Vagina (tissue), 2 donors: ENCODE results near the gene PCAT6. TPM values are rescaled to one million over a fixed set of nuclear protein-coding genes. Genes with fewer than 3 reads are reported as not detected.

Source experiments
- DNase-seq, 2 donors: peaks; one replicate each; pipeline ENCODE4 v3.0.0-alpha.2; 2017; ENCODE audit errors: extremely low spot score in 2 of 2
- H3K27ac ChIP-seq: fragments of 200-600 bp; sonication (generic); one replicate; pipeline ENCODE4 v1.5.1; 2019
- H3K27me3 ChIP-seq: fragments of 200-600 bp; sonication (generic); one replicate; pipeline ENCODE4 v1.5.1; 2019
- H3K36me3 ChIP-seq, 2 donors: fragments of 200-600 bp; sonication (generic); one replicate each; pipeline ENCODE4 v1.5.1; 2017 to 2019
- H3K4me1 ChIP-seq: fragments of 200-600 bp; sonication (generic); one replicate; pipeline ENCODE4 v1.5.1; 2019
- H3K4me3 ChIP-seq, 2 donors: fragments of 200-600 bp; sonication (generic); 1 replicate in 1 of 2; 2 replicates in 1 of 2; pipeline ENCODE4 v1.5.1; 2016 to 2019
- H3K9me3 ChIP-seq: fragments of 200-600 bp; sonication (generic); one replicate; pipeline ENCODE4 v1.5.1; 2019
- POLR2A ChIP-seq, 2 donors: fragments of 450-650 bp; IDR thresholded peaks; one replicate each; pipeline ENCODE4 v1.6.1; 2017; ENCODE audit warnings: antibody characterized with exemption in 2 of 2, mild to moderate bottlenecking in 2 of 2, moderate library complexity in 2 of 2
- POLR2AphosphoS5 ChIP-seq, 2 donors: sonication (generic); formaldehyde crosslinking; IDR thresholded peaks; one replicate each; pipeline ENCODE4 v1.9.0; 2017; ENCODE audit warnings: antibody characterized with exemption in 2 of 2, mild to moderate bottlenecking in 2 of 2, low read depth in 1 of 2; ENCODE audit not compliant: insufficient read depth in 1 of 2
- intact Hi-C: fragments of 100-400 bp; cut with DNase I; formaldehyde crosslinking; loops from one replicate; pipeline ENCODE4 v1.15.1; 2023
- small RNA-seq: library from RNA; depleted of rRNA; stranded (forward); fragments of <200 nt; gene quantifications from one replicate; pipeline ENCODE3, GENCODE V24; 2016
- total RNA-seq: library from RNA; depleted of rRNA; stranded (reverse); fragments of >200 nt; gene quantifications from one replicate; pipeline ENCODE4 v1.2.3, GENCODE V29; 2016
- TF ChIP-seq, protein P1 (sequence below), 3 experiments: fragments of 450-650 bp in 2 of 3; fragments of 200-600 bp in 1 of 3; sonication (generic) in 1 of 3; IDR thresholded peaks; one replicate each; pipeline ENCODE4 v1.5.1; 2017 to 2019; ENCODE audit warnings: antibody characterized with exemption in 3 of 3, mild to moderate bottlenecking in 2 of 3, moderate library complexity in 2 of 3

Gene PCAT6
- total RNA-seq, 1 donor from 2014 or later: not detected

DNA sequence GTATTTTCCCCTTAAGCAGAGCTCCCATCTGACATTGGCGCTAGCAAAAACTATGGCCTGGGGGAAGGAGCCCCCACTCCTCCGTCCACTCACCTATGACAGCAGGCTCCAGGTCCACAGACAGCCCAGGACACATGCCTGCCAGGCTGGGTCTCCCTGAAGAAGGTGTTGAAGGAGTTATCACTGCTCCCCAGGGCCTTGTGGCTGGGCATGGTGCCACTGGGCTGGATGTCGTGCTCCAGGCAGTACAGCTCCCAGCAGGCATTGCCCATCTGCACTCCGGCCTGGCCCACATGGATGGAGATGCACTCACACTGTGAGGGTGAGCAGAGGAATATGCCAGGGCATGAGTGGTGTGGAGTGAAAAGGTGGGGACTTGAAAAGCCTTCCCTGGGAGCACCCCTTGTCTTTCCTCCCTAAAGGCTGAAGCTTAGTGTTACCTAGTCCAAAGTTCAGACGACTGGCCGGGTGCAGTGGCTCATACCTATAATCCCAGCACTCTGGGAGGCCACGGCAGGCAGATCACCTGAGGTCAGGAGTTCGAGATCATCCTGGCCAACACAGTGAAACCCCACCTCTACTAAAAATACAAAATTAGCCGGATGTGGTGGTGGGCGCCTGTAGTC is 48.1 kb downstream of the PCAT6 start:
- DNase-seq: peak in 1 of 2 donors; percentile 90

DNA sequence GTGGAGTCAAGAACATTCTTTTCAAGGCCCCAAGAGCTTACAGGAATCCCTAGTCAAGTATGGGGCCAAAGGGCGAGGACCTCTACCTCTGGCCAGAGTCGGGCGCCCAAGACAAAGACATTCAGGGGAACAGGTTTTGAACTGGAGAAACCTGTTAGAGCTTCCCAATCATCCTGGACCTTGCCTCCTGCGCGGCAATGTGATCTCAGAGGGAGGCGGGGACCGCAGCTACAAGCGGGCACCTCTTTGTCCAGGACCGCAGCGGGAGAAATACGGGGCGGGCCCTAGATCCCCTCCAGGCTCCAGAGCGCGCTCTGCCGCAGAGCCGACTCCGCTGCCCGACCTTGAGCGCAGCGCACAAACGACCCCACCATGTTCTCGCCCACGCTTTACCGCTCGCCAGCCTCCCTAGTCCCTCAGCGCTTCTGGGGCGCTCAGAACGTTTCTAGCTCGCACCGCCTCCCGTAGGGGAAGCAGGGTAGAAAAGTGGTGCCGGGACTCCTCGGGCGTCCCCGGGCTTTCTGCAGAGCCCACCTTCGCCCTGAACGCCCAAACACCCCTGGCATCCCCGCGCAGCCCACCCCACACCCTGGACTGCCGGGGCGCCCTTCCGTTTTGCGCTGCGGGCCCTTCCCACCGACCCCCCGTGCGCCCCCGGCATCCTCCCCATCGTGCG is 50.1 kb downstream of the PCAT6 start:
- H3K4me3 ChIP-seq: peak overlapping the region; percentile 60 to 69
- H3K36me3 ChIP-seq: no peaks in the 10 kb centered on the region
- H3K9me3 ChIP-seq: no peaks in the 10 kb centered on the region
- H3K27ac ChIP-seq: peak overlapping the region; percentile 8
- peaks cover 15% of the 10 kb centered on the region for H3K4me1 ChIP-seq
- no peak for TF ChIP-seq POLR2A (IDR thresholded peaks at IDR 0.05)
- TF ChIP-seq POLR2AphosphoS5 (IDR thresholded peaks at IDR 0.05; ENCODE audit: insufficient read depth in 1 of 2, low read depth in 1 of 2): no peak
- TF ChIP-seq, protein P1, sequence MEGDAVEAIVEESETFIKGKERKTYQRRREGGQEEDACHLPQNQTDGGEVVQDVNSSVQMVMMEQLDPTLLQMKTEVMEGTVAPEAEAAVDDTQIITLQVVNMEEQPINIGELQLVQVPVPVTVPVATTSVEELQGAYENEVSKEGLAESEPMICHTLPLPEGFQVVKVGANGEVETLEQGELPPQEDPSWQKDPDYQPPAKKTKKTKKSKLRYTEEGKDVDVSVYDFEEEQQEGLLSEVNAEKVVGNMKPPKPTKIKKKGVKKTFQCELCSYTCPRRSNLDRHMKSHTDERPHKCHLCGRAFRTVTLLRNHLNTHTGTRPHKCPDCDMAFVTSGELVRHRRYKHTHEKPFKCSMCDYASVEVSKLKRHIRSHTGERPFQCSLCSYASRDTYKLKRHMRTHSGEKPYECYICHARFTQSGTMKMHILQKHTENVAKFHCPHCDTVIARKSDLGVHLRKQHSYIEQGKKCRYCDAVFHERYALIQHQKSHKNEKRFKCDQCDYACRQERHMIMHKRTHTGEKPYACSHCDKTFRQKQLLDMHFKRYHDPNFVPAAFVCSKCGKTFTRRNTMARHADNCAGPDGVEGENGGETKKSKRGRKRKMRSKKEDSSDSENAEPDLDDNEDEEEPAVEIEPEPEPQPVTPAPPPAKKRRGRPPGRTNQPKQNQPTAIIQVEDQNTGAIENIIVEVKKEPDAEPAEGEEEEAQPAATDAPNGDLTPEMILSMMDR (IDR thresholded peaks at IDR 0.05): no peak
- intact Hi-C loops: no loop called here
- H3K27me3 ChIP-seq: no peaks in the 10 kb centered on the region
- DNase-seq: no peak

More for the DNA sequence above, 48.1 kb downstream of the PCAT6 start:
- H3K4me1 ChIP-seq: peaks cover 15% of the 10 kb centered on the region
- peak overlapping the region; percentile 30 for H3K27ac ChIP-seq
- TF ChIP-seq, protein P1 (IDR thresholded peaks at IDR 0.05): no peak
- TF ChIP-seq POLR2A (IDR thresholded peaks at IDR 0.05) (no peak), POLR2AphosphoS5 (IDR thresholded peaks at IDR 0.05; ENCODE audit: insufficient read depth in 1 of 2, low read depth in 1 of 2) (no peak)
- intact Hi-C loops: no loop called here
- H3K36me3 ChIP-seq: no peaks in the 10 kb centered on the region
- H3K9me3 ChIP-seq: no peaks in the 10 kb centered on the region
- no peak overlapping the region for H3K4me3 ChIP-seq
- H3K27me3 ChIP-seq: no peaks in the 10 kb centered on the region

Small RNAs within 50 kb of the gene (small RNA-seq; reads per million reads assigned to genes)
- gene AC098934.3: not detected

Other genes starting within 250 kb of the PCAT6 start
- gene SYT2, start 100.5 kb upstream of the PCAT6 start, total RNA-seq: not detected
- 99.4 TPM for gene KDM5B, start 2.5 kb upstream of the PCAT6 start, total RNA-seq
- gene RABIF, start 78.2 kb downstream of the PCAT6 start, total RNA-seq: 7.4 TPM
- gene KLHL12, start 116.3 kb downstream of the PCAT6 start, total RNA-seq: 19.6 TPM
- 84.0 TPM for gene ADIPOR1, start 147.4 kb downstream of the PCAT6 start, total RNA-seq
- gene CYB5R1, start 156.3 kb downstream of the PCAT6 start, total RNA-seq: 61.4 TPM
- 73.2 TPM for gene TMEM183A, start 196.4 kb downstream of the PCAT6 start, total RNA-seq
- gene PPFIA4, start 215.5 kb downstream of the PCAT6 start, total RNA-seq: 11.5 TPM